Cardiac muscle cell (in vitro differentiated cells and primary cell): ENCODE results near the gene PRR20E. TPM values are rescaled to one million over a fixed set of nuclear protein-coding genes. Genes with fewer than 3 reads are reported as not detected.
"Not testable (repeated sequence)": the region's sequence is repeated elsewhere in the genome, so short reads cannot be mapped to it uniquely, and the experiment has no call there.

ENCODE experiments used
- DNase-seq, 2 donors: peaks; one replicate each; pipeline versions ENCODE4 v3.0.0 to v3.0.0-alpha.2; 2010 to 2017; ENCODE audit warnings: low read depth in 1 of 2, low spot score in 1 of 2
- H3K27ac ChIP-seq: fragments of 200-600 bp; sonication (generic); 2 replicates; pipeline ENCODE4 v1.5.1; 2016
- H3K27me3 ChIP-seq: fragments of 200-600 bp; sonication (generic); 2 replicates; pipeline ENCODE4 v1.6.0; 2016; ENCODE audit warnings: control low read depth
- H3K36me3 ChIP-seq: fragments of 200-600 bp; sonication (generic); 2 replicates; pipeline ENCODE4 v1.5.1; 2016; ENCODE audit warnings: control low read depth
- H3K4me1 ChIP-seq: fragments of 200-600 bp; sonication (generic); 2 replicates; pipeline ENCODE4 v1.8.1; 2017; ENCODE audit warnings: low read depth, mild to moderate bottlenecking, mixed run types
- H3K4me3 ChIP-seq: fragments of 200-600 bp; sonication (generic); 2 replicates; pipeline ENCODE4 v1.5.1; 2016; ENCODE audit warnings: mild to moderate bottlenecking
- H3K9me3 ChIP-seq: fragments of 200-600 bp; sonication (generic); 2 replicates; pipeline ENCODE4 v1.5.1; 2017; ENCODE audit warnings: low read depth, mild to moderate bottlenecking, control low read depth
- polyA plus RNA-seq: library from polyadenylated mRNA; unstranded; fragments of >200 nt; fragmentation: Nextera tagmentation; extraction: Ambion mirVana; gene quantifications from 2 replicates; pipeline ENCODE4 v1.2.1, GENCODE V29; 2016
- total RNA-seq: library from RNA; depleted of rRNA; stranded (reverse); fragments of >200 nt; gene quantifications from 2 replicates; pipeline ENCODE4 v1.2.3, GENCODE V29; 2016
- TF ChIP-seq, protein P1 (sequence below): IDR thresholded peaks from 2 replicates; pipeline ENCODE4 v1.5.1; 2012; ENCODE audit warnings: low read depth, mild to moderate bottlenecking, low read length

PRR20E gene
- total and polyA plus RNA-seq, 2 experiments from 2014 or later, result not detected

DNA sequence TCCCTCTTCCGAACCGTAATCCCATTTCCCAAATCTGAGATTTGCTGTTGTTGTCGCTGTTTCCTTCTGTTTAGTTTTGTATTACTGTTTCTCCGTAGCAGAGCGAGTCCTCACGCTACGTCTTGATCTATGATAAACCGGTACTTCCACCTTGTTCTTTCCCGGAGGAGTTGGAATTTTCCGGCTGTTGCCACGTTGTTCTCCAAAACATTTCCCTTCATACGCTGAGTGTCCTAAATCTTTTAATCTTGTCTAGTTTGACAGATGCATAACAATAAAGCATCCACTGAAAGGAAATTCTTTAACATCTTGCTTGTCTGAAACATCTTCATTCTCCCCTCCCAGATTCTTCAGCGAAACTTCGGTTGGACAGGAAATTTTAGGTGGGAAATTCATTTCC is 18.9 kb upstream of the PRR20E start:
- H3K4me1 ChIP-seq, DNase-seq, H3K27ac ChIP-seq, H3K9me3 ChIP-seq, H3K4me3 ChIP-seq, H3K27me3 ChIP-seq, H3K36me3 ChIP-seq: not testable (repeated sequence)

DNA sequence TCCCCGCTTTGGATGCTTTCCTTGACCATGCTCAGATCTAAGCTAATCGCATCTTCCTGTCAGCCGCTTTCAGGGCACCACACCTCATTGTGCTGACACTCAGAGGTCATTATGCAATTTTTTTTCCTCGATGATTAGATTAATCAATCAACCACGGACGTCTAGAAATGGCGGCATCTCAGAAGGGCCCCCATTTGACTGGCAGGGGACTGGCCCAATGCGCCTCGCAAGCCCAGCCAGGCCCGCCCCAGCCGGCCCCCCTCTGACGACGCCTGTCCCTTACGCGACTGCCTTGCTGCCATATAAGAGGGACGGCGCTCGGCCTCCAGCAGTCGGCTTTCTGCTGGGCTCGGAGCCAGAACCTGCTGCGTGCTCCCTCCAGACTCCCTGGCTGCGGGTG is 13.2 kb upstream of the PRR20E start, which contains the start of gene PRR20C:
TSS of gene PRR20C (plus strand) at position 301 of the 400 bp plus-strand sequence. CDS start 387 bp downstream, outside the sequence.
- H3K36me3 ChIP-seq, H3K4me3 ChIP-seq, H3K27me3 ChIP-seq, H3K4me1 ChIP-seq, H3K27ac ChIP-seq, H3K9me3 ChIP-seq, DNase-seq: not testable (repeated sequence)

DNA sequence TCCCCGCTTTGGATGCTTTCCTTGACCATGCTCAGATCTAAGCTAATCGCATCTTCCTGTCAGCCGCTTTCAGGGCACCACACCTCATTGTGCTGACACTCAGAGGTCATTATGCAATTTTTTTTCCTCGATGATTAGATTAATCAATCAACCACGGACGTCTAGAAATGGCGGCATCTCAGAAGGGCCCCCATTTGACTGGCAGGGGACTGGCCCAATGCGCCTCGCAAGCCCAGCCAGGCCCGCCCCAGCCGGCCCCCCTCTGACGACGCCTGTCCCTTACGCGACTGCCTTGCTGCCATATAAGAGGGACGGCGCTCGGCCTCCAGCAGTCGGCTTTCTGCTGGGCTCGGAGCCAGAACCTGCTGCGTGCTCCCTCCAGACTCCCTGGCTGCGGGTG is 6.7 kb upstream of the PRR20E start, which contains the start of gene PRR20D:
TSS of gene PRR20D (plus strand) at position 301 of the 400 bp plus-strand sequence. CDS start 387 bp downstream, outside the sequence.
- H3K27ac ChIP-seq, H3K9me3 ChIP-seq, DNase-seq, H3K4me3 ChIP-seq, H3K4me1 ChIP-seq, H3K36me3 ChIP-seq, H3K27me3 ChIP-seq: not testable (repeated sequence)

DNA sequence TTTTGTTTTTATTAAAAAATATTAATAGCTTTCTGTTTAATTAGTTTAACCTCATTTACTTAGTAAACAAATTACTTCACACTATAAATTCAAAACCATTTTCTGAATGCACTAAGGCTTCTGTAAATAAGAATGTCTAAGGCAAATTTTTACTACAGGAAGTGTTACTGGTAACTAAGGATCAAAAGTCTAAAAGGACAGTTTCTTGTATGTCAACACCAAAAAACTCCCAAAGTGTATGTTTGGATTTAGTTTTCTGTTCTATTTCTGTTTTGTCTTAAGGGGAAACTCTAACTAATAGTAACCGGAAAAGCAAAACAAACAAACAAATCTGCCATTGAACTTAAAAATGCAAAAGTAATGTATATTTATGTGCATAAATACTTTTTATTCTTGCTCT is 24.7 kb downstream of the PRR20E start:
- Histone ChIP-seq H3K27me3 (peaks cover 31% of the 10 kb centered on the region), H3K4me3 (no peak overlapping the region), H3K9me3 (no peaks in the 10 kb centered on the region), H3K4me1 (no peaks in the 10 kb centered on the region), H3K36me3 (no peaks in the 10 kb centered on the region), H3K27ac (no peak overlapping the region)
- TF ChIP-seq, protein P1, sequence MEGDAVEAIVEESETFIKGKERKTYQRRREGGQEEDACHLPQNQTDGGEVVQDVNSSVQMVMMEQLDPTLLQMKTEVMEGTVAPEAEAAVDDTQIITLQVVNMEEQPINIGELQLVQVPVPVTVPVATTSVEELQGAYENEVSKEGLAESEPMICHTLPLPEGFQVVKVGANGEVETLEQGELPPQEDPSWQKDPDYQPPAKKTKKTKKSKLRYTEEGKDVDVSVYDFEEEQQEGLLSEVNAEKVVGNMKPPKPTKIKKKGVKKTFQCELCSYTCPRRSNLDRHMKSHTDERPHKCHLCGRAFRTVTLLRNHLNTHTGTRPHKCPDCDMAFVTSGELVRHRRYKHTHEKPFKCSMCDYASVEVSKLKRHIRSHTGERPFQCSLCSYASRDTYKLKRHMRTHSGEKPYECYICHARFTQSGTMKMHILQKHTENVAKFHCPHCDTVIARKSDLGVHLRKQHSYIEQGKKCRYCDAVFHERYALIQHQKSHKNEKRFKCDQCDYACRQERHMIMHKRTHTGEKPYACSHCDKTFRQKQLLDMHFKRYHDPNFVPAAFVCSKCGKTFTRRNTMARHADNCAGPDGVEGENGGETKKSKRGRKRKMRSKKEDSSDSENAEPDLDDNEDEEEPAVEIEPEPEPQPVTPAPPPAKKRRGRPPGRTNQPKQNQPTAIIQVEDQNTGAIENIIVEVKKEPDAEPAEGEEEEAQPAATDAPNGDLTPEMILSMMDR, result no peak
- no peak for DNase-seq

DNA sequence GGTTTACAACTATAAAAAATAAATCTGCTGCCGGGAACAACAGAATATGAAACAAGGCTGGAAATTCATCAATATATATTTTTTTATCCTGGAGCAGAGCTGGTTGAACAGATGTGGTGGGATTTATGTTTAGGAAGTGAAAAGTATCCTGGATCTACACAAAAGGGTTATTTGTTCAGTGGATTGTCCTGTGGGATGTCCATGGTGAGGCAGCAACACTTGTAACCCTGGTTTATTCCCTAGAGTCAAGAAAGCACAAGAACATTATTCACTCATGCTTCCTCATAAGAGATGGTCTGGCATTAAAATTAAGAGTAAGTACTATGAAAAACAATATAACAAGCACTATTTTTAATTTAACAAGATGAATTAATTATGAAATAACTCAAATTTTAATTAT is 46.0 kb downstream of the PRR20E start:
- no peak overlapping the region for H3K27ac ChIP-seq
- DNase-seq, result no peak
- H3K4me1 ChIP-seq, result no peaks in the 10 kb centered on the region
- TF ChIP-seq, protein P1, result no peak
- H3K4me3 ChIP-seq, result no peak overlapping the region
- H3K27me3 ChIP-seq, result no peaks in the 10 kb centered on the region
- no peaks in the 10 kb centered on the region for H3K36me3 ChIP-seq
- H3K9me3 ChIP-seq, result no peaks in the 10 kb centered on the region

Other genes starting within 250 kb of the PRR20E start
- not detected in 2 replicates for gene PRR20A, start 26.3 kb upstream of the PRR20E start, total RNA-seq
- gene PRR20A, start 26.3 kb upstream of the PRR20E start, polyA plus RNA-seq, result not detected in 2 replicates
- not detected in 2 replicates for gene PRR20B, start 19.7 kb upstream of the PRR20E start, total RNA-seq
- not detected in 2 replicates for gene PRR20B, start 19.7 kb upstream of the PRR20E start, polyA plus RNA-seq
- gene PRR20C, start 13.1 kb upstream of the PRR20E start, total RNA-seq, result not detected in 2 replicates
- gene PRR20C, start 13.1 kb upstream of the PRR20E start, polyA plus RNA-seq, result not detected in 2 replicates
- not detected in 2 replicates for gene PRR20D, start 6.6 kb upstream of the PRR20E start, total RNA-seq
- not detected in 2 replicates for gene PRR20D, start 6.6 kb upstream of the PRR20E start, polyA plus RNA-seq